Measurements from ENCODE around the gene ANAPC1.
"Not testable (repeated sequence)": the region's sequence is repeated elsewhere in the genome, so short reads cannot be mapped to it uniquely, and the experiment has no call there.

Gene ANAPC1

GRCh38 chr2:111903930-111904439, 20.0 kb upstream of the ANAPC1 start:
- DNase-seq (ENCODE audit: low read depth) = no peak

GRCh38 chr2:111903516-111903915, 19.5 kb upstream of the ANAPC1 start:
- no peak for DNase-seq (ENCODE audit: low read depth)

GRCh38 chr2:111900859-111901258, 16.9 kb upstream of the ANAPC1 start:
- no peak for DNase-seq (ENCODE audit: low read depth)

- DNase-seq (ENCODE audit: low read depth) = no peak
Observed at GRCh38 chr2:111898703-111899514, 14.9 kb upstream of the ANAPC1 start.

GRCh38 chr2:111897924-111898702, 14.1 kb upstream of the ANAPC1 start, which contains the start of gene MERTK:
Gene MERTK, plus strand, starts transcription at chr2:111898607. Its CDS starts 129 bp downstream, at chr2:111898736.
- DNase-seq (ENCODE audit: low read depth) = peak; percentile 66

- DNase-seq (ENCODE audit: low read depth) = no peak
Observed at GRCh38 chr2:111897630-111897923, 13.6 kb upstream of the ANAPC1 start.

GRCh38 chr2:111896576-111896975, 12.6 kb upstream of the ANAPC1 start:
- no peak for DNase-seq (ENCODE audit: low read depth)

- no peak for DNase-seq (ENCODE audit: low read depth)
Observed at GRCh38 chr2:111896024-111896423, 12.0 kb upstream of the ANAPC1 start.

- DNase-seq (ENCODE audit: low read depth) = no peak
Observed at GRCh38 chr2:111884592-111884964, 585 bp upstream of the ANAPC1 start.

GRCh38 chr2:111872806-111873205, 11.2 kb downstream of the ANAPC1 start:
- not testable (repeated sequence) for DNase-seq (ENCODE audit: low read depth)

- DNase-seq (ENCODE audit: low read depth) = not testable (repeated sequence)
Observed at GRCh38 chr2:111865124-111865523, 18.9 kb downstream of the ANAPC1 start.

GRCh38 chr2:111860005-111860404, 24.0 kb downstream of the ANAPC1 start:
- DNase-seq (ENCODE audit: low read depth) = not testable (repeated sequence)

GRCh38 chr2:111852544-111852943, 31.4 kb downstream of the ANAPC1 start:
- not testable (repeated sequence) for DNase-seq (ENCODE audit: low read depth)

- not testable (repeated sequence) for DNase-seq (ENCODE audit: low read depth)
Observed at GRCh38 chr2:111850646-111851045, 33.3 kb downstream of the ANAPC1 start.

- DNase-seq (ENCODE audit: low read depth) = not testable (repeated sequence)
Observed at GRCh38 chr2:111839625-111840282, 44.2 kb downstream of the ANAPC1 start.

- DNase-seq (ENCODE audit: low read depth) = not testable (repeated sequence)
Observed at GRCh38 chr2:111838992-111839391, 45.0 kb downstream of the ANAPC1 start.

- not testable (repeated sequence) for DNase-seq (ENCODE audit: low read depth)
Observed at GRCh38 chr2:111834221-111834620, 49.8 kb downstream of the ANAPC1 start.

- DNase-seq (ENCODE audit: low read depth) = not testable (repeated sequence)
Observed at GRCh38 chr2:111830479-111830878, 53.5 kb downstream of the ANAPC1 start.

- not testable (repeated sequence) for DNase-seq (ENCODE audit: low read depth)
Observed at GRCh38 chr2:111828217-111828766, 55.7 kb downstream of the ANAPC1 start.

- DNase-seq (ENCODE audit: low read depth) = not testable (repeated sequence)
Observed at GRCh38 chr2:111812970-111813622, 70.9 kb downstream of the ANAPC1 start.

- not testable (repeated sequence) for DNase-seq (ENCODE audit: low read depth)
Observed at GRCh38 chr2:111790633-111791032, 93.4 kb downstream of the ANAPC1 start.
